Amniotic stem cell (primary cell): ENCODE results near the gene CDCA8.
"Not testable (repeated sequence)": the region's sequence is repeated elsewhere in the genome, so short reads cannot be mapped to it uniquely, and the experiment has no call there.

Experiments
- DNase-seq: peaks from one replicate; lab custom pipeline; 2025; lab: John Stamatoyannopoulos, UW

Gene CDCA8

DNA sequence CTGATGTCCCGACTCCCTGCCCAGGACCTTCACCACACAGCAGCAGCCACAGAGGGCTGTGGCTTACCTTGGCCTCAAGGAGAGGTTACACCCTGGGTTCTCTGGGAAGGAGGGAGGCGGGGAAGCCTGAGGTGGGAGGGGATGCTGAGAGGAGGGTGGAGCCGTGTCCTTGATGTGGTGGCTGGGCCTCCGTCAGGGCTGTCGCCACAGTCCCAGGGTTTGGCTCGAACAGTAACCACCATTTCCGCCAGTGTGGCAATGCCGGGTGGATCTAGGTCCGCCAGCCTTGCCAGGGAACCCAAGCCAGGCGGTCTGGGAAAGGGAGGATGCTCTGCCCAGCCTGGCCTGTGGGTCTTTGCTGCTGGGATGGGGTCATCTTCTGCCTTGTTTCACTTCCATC, 18.4 kb upstream of the CDCA8 start:
- DNase-seq = no peak

DNA sequence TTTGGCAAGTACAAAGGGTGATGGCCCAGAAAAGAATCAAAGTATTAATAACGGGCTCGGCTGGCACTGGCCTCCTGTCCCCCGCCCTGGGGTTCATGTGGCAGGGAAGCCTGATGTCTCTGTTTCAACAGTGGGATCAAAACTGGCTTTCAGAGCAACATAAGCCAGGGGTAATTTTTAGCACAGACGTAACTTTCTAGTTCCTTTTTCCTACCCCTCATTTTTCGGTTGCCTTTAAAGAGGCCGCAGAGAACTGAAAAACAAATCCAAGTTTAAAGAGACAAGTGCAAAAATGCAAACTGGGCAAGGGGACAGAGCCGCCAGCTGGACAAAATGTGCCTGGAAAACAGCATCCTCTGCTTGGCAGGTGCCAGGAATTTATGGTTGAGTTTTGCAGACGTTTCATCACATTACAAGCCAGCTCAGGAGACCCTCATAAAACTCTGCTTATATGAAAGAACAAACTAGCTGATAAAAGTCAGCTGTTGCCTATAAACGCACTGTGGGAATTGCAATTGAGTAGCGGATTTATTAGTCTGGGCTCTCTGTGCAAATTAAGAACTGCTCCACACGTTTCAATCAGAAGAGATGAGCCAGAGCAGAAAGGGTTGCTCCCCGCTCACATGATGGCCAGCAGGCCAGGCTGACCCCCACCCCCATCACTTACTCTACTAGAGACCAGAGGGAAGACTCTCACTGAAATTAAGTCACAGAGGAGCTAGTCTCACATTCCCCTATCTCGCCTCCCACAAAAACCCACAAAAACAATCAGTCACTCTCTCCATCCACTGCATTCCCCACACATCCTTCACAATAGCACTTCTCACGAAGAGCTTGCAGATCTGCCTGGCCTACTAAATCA, 15.8 kb upstream of the CDCA8 start:
- no peak for DNase-seq

GRCh38 chr1:37677143-37677439, 15.2 kb upstream of the CDCA8 start:
- no peak for DNase-seq

DNA sequence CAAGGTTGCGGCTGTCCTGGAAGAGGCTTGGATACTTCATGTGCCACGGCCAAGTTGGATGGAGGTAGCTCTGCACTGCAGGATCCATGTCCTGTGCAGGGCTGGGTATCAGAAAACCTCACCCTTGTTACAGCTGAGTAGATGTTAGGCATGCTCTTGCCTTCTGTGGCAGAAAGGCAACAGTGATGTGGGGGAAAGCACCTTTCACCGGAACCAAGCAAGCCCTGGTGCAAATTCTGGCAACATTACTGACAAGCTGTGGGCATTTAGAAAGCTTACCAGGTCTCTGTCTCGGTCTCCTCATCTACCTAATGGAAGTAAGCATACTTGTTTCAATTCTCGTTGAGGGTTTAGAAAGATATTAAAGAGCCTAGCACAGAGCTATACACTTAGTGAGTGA, 14.5 kb upstream of the CDCA8 start:
- no peak for DNase-seq

DNA sequence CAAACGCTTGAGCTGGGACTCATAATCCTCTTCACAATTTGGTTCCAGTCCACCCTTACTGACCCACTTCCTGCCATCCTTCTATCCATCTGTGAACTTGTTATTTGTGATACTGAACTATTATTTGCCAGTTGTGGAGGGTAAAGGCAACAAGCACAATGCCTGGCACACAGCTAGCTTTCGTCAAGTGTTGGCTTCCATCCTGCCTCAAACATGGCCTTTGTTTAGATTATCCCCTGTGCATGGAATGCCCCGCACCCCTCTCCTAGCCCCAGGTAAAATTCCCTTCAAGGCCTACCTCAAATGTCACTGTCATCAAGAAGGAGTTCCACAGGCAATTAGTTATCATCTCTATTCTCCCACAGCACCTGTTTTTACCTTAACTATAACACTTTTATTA, 11.4 kb upstream of the CDCA8 start:
- DNase-seq = no peak

- DNase-seq = peak; percentile 59
Measured at GRCh38 chr1:37682334-37682987, 9.9 kb upstream of the CDCA8 start.

GRCh38 chr1:37684182-37684581, 8.1 kb upstream of the CDCA8 start:
- not testable (repeated sequence) for DNase-seq

- no peak for DNase-seq
Measured at GRCh38 chr1:37685722-37686121, 6.6 kb upstream of the CDCA8 start.

DNA sequence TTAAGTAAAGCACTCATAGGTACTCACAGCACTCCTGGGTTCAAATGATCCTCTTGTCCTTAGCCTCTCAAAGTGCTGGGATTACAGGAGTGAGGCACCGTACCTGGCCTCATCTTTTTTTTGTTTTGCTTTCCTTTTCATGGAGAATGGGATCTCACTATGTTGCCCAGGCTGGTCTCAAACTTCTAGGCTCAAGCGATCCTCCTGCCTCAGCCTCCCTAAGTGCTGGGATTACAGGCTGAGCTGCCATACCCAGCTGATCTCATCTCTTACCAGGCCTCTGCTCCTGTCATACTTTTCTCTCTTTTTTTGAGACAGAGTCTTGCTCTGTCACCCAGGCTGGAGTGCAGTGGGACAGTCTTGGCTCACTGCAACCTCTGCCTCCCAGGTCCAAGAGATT, 4.6 kb upstream of the CDCA8 start:
- DNase-seq = not testable (repeated sequence)

GRCh38 chr1:37688926-37689325, 3.4 kb upstream of the CDCA8 start:
- no peak for DNase-seq

- no peak for DNase-seq
Measured at GRCh38 chr1:37691497-37692077, 729 bp upstream of the CDCA8 start.

DNA sequence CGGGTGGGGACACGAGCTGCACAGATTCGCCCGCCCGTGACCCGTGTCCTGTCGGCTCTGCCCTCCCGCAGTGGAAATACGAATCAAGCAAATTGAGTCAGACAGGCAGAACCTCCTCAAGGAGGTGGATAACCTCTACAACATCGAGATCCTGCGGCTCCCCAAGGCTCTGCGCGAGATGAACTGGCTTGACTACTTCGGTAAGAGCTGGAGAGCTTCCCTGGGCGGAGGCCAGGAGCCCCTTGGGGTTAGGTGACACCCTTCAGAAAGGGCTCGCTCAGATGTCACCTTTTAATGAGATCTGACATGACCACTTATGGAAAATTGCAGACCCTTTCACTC, 489 bp downstream of the CDCA8 start:
- DNase-seq = no peak

DNA sequence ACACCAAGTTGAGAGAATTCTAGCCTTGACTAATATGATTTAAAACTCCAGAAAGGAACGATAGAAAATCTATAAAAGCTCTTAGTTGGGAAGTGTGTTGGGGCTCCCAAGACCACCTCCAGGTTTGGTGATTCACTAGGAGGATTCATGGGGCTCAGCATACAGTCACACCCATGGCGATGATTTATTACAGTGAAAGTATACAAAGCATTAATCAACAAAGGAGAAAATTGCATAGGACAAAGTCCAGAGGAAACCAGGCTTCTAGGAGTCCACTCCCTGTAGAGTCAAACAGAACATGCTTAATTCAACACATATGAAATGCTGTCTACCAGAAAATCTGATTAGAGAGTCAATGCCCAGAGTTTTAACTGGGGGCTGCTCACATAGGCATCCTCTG, 4.8 kb downstream of the CDCA8 start:
- no peak for DNase-seq

- DNase-seq = no peak
Measured at GRCh38 chr1:37697737-37698136, 5.4 kb downstream of the CDCA8 start.

- DNase-seq = no peak
Measured at GRCh38 chr1:37699147-37699546, 6.8 kb downstream of the CDCA8 start.

GRCh38 chr1:37701051-37701450, 8.7 kb downstream of the CDCA8 start:
- no peak for DNase-seq

DNA sequence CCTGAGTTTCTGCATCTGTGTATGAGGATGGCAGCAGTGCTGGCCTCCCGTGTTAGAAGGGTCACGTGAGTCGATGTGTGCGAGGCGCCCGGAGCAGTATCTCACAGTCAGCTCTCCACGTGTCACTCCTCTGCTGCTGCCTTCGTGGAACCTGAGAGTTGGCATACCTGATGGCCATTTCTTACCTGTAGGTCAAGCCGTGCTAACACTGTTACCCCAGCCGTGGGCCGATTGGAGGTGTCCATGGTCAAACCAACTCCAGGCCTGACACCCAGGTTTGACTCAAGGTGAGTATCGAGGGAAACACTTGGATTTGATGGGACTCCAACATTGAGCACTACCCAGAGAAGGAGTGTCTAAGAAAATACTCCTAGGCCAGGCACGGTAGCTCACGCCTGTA, 10.7 kb downstream of the CDCA8 start:
- no peak for DNase-seq

GRCh38 chr1:37704966-37705365, 12.7 kb downstream of the CDCA8 start:
- no peak for DNase-seq

- no peak for DNase-seq
Measured at GRCh38 chr1:37705399-37705798, 13.1 kb downstream of the CDCA8 start.

- no peak for DNase-seq
Measured at GRCh38 chr1:37708471-37708870, 16.2 kb downstream of the CDCA8 start.

- no peak for DNase-seq
Measured at GRCh38 chr1:37714226-37714625, 21.9 kb downstream of the CDCA8 start.

- no peak for DNase-seq
Measured at GRCh38 chr1:37714689-37715088, 22.4 kb downstream of the CDCA8 start.

GRCh38 chr1:37716321-37716720, 24.0 kb downstream of the CDCA8 start:
- DNase-seq = no peak

GRCh38 chr1:37717631-37718030, 25.3 kb downstream of the CDCA8 start:
- DNase-seq = no peak
